HL-60 (cell line): ENCODE measurements around the gene PSMA7.

Experiments used
- DNase-seq, 2 experiments: peaks; one replicate each; pipeline ENCODE4 v3.0.0-alpha.2; 2010 to 2020; ENCODE audit warnings: low read depth in 1 of 2, low spot score in 1 of 2
- H3K27ac ChIP-seq: fragments of 250-450 bp; sonication (Bioruptor Pico); replicated peaks from 2 replicates; pipeline ENCODE4 v1.5.1; 2020; ENCODE audit warnings: mild to moderate bottlenecking, moderate library complexity
- H3K27me3 ChIP-seq: fragments of 250-450 bp; sonication (Bioruptor Pico); 2 replicates; pipeline ENCODE4 v1.5.1; 2021; ENCODE audit warnings: mild to moderate bottlenecking, moderate library complexity; ENCODE audit not compliant: insufficient read depth, poor library complexity, severe bottlenecking
- H3K4me3 ChIP-seq: replicated peaks from 2 replicates; pipeline ENCODE4 v1.5.1; 2011; ENCODE audit warnings: mild to moderate bottlenecking, control low read depth, low read length; ENCODE audit not compliant: insufficient read depth
- GABPA ChIP-seq: IDR thresholded peaks from 2 replicates; pipeline ENCODE4 v1.6.1; 2012; ENCODE audit warnings: low read depth
- POLR2AphosphoS5 ChIP-seq: IDR thresholded peaks from 2 replicates; pipeline ENCODE4 v1.6.1; 2012; ENCODE audit warnings: low read depth
- SPI1 ChIP-seq: IDR thresholded peaks from 2 replicates; pipeline ENCODE4 v1.6.1; 2012; ENCODE audit warnings: low read depth, mild to moderate bottlenecking, borderline replicate concordance
- TF ChIP-seq, protein P1 (sequence below): IDR thresholded peaks from 2 replicates; pipeline ENCODE4 v1.6.1; 2012; ENCODE audit warnings: low read depth; ENCODE audit not compliant: insufficient replicate concordance
- TF ChIP-seq, protein P2 (sequence below): IDR thresholded peaks from one replicate; pipeline ENCODE4 v1.5.1; 2011; ENCODE audit warnings: low read length, control low read depth, inconsistent platforms; ENCODE audit not compliant: insufficient read depth

PSMA7 gene

DNA sequence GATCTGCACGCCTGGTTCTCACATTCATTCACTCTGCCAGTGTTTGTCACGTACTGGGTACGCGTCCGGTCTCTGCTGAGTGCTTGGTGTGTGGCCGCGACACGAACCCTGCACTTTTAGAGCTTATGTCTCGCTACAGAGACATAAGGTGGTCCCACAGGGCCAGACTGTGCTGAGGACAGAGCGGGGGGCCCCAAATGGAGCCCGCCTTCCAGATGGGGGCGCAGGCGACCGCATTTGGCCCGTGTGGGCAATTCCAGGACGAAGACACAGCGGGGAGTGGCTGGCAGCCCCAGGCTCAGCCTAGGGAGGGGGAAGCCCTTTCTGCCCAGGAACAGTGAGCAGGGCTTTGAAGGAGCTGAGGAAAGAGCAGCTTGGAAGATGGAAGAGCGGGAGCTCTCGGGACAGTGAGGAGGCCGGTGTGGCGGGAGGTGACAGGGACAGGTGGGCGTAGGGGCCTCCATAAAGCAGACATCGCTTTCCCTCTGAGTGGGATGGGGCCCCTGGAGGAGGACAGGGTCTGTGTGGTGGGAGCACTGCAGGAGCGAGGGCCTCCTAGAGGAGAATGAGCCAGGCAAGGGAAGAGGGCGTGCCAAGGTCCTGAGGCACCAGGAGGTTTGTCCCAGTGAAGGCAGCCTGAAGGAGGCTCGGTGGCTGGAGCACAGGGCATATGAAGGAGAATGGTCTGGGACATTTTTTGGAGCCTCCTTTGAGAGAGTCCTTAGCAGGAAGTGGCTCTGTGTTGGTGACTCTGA is 31.9 kb upstream of the PSMA7 start:
- no peaks in the 10 kb centered on the region for H3K27me3 ChIP-seq
- no peak overlapping the region for H3K4me3 ChIP-seq
- no peak overlapping the region for H3K27ac ChIP-seq
- DNase-seq = no peak
- no peak for TF ChIP-seq POLR2AphosphoS5
- TF ChIP-seq, protein P1, sequence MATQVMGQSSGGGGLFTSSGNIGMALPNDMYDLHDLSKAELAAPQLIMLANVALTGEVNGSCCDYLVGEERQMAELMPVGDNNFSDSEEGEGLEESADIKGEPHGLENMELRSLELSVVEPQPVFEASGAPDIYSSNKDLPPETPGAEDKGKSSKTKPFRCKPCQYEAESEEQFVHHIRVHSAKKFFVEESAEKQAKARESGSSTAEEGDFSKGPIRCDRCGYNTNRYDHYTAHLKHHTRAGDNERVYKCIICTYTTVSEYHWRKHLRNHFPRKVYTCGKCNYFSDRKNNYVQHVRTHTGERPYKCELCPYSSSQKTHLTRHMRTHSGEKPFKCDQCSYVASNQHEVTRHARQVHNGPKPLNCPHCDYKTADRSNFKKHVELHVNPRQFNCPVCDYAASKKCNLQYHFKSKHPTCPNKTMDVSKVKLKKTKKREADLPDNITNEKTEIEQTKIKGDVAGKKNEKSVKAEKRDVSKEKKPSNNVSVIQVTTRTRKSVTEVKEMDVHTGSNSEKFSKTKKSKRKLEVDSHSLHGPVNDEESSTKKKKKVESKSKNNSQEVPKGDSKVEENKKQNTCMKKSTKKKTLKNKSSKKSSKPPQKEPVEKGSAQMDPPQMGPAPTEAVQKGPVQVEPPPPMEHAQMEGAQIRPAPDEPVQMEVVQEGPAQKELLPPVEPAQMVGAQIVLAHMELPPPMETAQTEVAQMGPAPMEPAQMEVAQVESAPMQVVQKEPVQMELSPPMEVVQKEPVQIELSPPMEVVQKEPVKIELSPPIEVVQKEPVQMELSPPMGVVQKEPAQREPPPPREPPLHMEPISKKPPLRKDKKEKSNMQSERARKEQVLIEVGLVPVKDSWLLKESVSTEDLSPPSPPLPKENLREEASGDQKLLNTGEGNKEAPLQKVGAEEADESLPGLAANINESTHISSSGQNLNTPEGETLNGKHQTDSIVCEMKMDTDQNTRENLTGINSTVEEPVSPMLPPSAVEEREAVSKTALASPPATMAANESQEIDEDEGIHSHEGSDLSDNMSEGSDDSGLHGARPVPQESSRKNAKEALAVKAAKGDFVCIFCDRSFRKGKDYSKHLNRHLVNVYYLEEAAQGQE = no peak
- TF ChIP-seq, protein P2, sequence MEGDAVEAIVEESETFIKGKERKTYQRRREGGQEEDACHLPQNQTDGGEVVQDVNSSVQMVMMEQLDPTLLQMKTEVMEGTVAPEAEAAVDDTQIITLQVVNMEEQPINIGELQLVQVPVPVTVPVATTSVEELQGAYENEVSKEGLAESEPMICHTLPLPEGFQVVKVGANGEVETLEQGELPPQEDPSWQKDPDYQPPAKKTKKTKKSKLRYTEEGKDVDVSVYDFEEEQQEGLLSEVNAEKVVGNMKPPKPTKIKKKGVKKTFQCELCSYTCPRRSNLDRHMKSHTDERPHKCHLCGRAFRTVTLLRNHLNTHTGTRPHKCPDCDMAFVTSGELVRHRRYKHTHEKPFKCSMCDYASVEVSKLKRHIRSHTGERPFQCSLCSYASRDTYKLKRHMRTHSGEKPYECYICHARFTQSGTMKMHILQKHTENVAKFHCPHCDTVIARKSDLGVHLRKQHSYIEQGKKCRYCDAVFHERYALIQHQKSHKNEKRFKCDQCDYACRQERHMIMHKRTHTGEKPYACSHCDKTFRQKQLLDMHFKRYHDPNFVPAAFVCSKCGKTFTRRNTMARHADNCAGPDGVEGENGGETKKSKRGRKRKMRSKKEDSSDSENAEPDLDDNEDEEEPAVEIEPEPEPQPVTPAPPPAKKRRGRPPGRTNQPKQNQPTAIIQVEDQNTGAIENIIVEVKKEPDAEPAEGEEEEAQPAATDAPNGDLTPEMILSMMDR = no peak
- no peak for TF ChIP-seq GABPA
- TF ChIP-seq SPI1 = no peak

- H3K4me3 ChIP-seq = no peak overlapping the region
- TF ChIP-seq, protein P2 = no peak
- TF ChIP-seq GABPA = no peak
- TF ChIP-seq POLR2AphosphoS5 = no peak
- TF ChIP-seq, protein P1 = no peak
- DNase-seq = no peak
- H3K27me3 ChIP-seq = no peaks in the 10 kb centered on the region
- no peak overlapping the region for H3K27ac ChIP-seq
These were observed 31.0 kb upstream of the PSMA7 start for GRCh38 chr20:62174021-62174804.

DNA sequence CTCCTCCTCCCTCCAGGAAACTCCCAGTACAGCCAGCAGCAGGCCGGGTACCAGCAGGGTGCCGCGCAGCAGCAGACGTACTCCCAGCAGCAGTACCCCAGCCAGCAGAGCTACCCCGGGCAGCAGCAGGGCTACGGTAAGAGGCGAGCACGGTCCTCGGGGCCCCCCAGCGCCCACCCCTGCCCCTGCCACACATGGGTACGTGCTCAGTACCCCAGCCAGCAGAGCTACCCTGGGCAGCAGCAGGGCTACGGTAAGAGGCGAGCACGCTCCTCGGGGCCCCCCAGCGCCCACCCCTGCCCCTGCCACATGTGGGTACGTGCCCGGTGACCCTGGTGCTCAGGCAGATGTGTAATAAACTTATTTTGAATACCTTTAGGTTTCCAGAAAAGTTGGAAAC is 29.5 kb upstream of the PSMA7 start:
- TF ChIP-seq SPI1 (no peak), GABPA (no peak), POLR2AphosphoS5 (no peak)
- TF ChIP-seq, protein P1 = no peak
- TF ChIP-seq, protein P2 = no peak
- no peak overlapping the region for H3K4me3 ChIP-seq
- no peaks in the 10 kb centered on the region for H3K27me3 ChIP-seq
- no peak for DNase-seq
- no peak overlapping the region for H3K27ac ChIP-seq
